Prostate gland (tissue), 2 donors: ENCODE measurements around the gene GRHL1. TPM values are rescaled to one million over a fixed set of nuclear protein-coding genes. Genes with fewer than 3 reads are reported as not detected.

Experiments used
- DNase-seq: peaks from one replicate; pipeline ENCODE4 v3.0.0-alpha.2; 2019; ENCODE audit warnings: low spot score
- H3K27ac ChIP-seq, 2 donors: fragments of 200-600 bp; sonication (generic); 2 replicates each; pipeline ENCODE4 v1.5.1; 2017 to 2019
- H3K27me3 ChIP-seq: fragments of 200-600 bp; sonication (generic); replicated peaks from 2 replicates; pipeline ENCODE4 v1.5.1; 2019; ENCODE audit not compliant: insufficient read depth
- H3K36me3 ChIP-seq, 2 donors: fragments of 200-600 bp; sonication (generic); 1 replicate in 1 of 2; 2 replicates in 1 of 2; pipeline versions ENCODE4 v1.5.1 to v1.8.1; 2017 to 2019
- H3K4me1 ChIP-seq: fragments of 200-600 bp; sonication (generic); replicated peaks from 2 replicates; pipeline ENCODE4 v1.5.1; 2019
- H3K4me3 ChIP-seq, 2 donors: fragments of 200-600 bp; sonication (generic); 2 replicates each; pipeline ENCODE4 v1.5.1; 2017 to 2019
- H3K9me3 ChIP-seq: fragments of 200-600 bp; sonication (generic); 2 replicates; pipeline ENCODE4 v1.5.1; 2017
- POLR2A ChIP-seq: fragments of 450-650 bp; IDR thresholded peaks from one replicate; pipeline ENCODE4 v1.6.1; 2016; ENCODE audit warnings: antibody characterized with exemption, mild to moderate bottlenecking
- POLR2AphosphoS5 ChIP-seq: sonication (generic); formaldehyde crosslinking; IDR thresholded peaks from one replicate; pipeline ENCODE4 v1.6.1; 2017; ENCODE audit warnings: antibody characterized with exemption
- WGBS: methylation state at CpG from one replicate; pipeline ENCODE4 v1.1.5; 2018; 5-methylcytosine and 5-hydroxymethylcytosine counted together
- intact Hi-C: fragments of 100-400 bp; cut with DNase I; formaldehyde crosslinking; loops from one replicate; pipeline ENCODE4 v1.14.2; 2022
- total RNA-seq, 2 donors: library from RNA; depleted of rRNA; stranded (reverse); fragments of >200 nt; gene quantifications; one replicate each; pipeline ENCODE4 v1.1.0, GENCODE V29; 2016
- TF ChIP-seq, protein P1 (sequence below), 4 experiments: fragments of 200-600 bp in 2 of 4; fragments of 450-650 bp in 2 of 4; sonication (generic) in 2 of 4; IDR thresholded peaks; 1 replicate in 3 of 4; 2 replicates in 1 of 4; pipeline ENCODE4 v1.5.1; 2016 to 2019; ENCODE audit warnings: antibody characterized with exemption in 4 of 4, mild to moderate bottlenecking in 2 of 4, moderate library complexity in 2 of 4

Gene GRHL1
- total RNA-seq, 2 donors from 2014 or later = 25.7 to 31.8 TPM

DNA sequence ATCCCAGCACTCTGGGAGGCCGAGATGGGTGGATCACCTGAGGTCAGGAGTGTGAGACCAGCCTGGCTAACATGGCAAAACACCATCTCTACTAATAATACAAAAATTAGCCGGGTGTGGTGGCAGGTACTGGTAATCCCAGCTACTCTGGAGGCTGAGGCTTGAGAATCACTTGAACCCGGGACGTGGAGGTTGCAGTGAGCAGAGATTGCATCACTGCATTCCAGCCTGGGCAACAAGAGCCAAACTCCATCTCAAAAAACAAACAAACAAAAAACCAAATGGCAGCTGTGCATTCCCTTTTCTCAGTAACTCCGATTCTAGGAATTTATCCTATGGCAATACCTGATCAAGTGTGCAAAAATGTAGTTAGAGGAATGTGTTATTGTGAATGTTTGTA lies 4.7 kb upstream of the GRHL1 start:
- intact Hi-C loops = no loop called here
- peaks cover 4% of the 10 kb centered on the region for H3K4me1 ChIP-seq
- no peaks in the 10 kb centered on the region for H3K27me3 ChIP-seq
- no peak overlapping the region for H3K27ac ChIP-seq
- no peak overlapping the region for H3K4me3 ChIP-seq
- H3K9me3 ChIP-seq = no peaks in the 10 kb centered on the region
- 73% methylated on average over 5 of the region's 5 CpGs for WGBS
- H3K36me3 ChIP-seq = no peaks in the 10 kb centered on the region
- TF ChIP-seq, protein P1, sequence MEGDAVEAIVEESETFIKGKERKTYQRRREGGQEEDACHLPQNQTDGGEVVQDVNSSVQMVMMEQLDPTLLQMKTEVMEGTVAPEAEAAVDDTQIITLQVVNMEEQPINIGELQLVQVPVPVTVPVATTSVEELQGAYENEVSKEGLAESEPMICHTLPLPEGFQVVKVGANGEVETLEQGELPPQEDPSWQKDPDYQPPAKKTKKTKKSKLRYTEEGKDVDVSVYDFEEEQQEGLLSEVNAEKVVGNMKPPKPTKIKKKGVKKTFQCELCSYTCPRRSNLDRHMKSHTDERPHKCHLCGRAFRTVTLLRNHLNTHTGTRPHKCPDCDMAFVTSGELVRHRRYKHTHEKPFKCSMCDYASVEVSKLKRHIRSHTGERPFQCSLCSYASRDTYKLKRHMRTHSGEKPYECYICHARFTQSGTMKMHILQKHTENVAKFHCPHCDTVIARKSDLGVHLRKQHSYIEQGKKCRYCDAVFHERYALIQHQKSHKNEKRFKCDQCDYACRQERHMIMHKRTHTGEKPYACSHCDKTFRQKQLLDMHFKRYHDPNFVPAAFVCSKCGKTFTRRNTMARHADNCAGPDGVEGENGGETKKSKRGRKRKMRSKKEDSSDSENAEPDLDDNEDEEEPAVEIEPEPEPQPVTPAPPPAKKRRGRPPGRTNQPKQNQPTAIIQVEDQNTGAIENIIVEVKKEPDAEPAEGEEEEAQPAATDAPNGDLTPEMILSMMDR (IDR thresholded peaks at IDR 0.05) = no peak
- no peak for TF ChIP-seq POLR2AphosphoS5
- no peak for TF ChIP-seq POLR2A
- no peak for DNase-seq

DNA sequence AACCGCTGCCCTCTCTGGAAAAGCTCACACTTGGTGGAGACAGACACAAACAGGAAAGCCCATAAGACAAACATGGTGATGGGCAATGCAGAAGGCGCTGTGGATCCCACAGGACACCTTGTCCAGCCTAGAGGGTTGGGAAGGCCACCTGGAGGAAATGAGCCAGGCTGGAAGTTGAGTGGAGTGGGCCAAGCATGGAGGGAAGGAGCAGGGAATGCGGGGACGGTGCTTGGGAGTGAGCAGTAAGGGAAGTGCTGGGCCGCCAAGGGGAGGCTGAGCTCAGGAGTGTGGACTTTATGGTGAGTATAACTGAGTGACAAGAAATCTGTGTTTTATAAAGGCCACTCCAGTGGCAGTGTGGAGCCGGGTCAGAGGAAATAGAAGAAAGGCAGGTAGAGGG lies 2.8 kb upstream of the GRHL1 start:
- TF ChIP-seq, protein P1 (IDR thresholded peaks at IDR 0.05) = no peak
- TF ChIP-seq POLR2A (no peak), POLR2AphosphoS5 (no peak)
- H3K9me3 ChIP-seq = no peaks in the 10 kb centered on the region
- H3K27ac ChIP-seq = no peak overlapping the region
- intact Hi-C loops = no loop called here
- peaks cover 4% of the 10 kb centered on the region for H3K4me1 ChIP-seq
- 95% methylated on average over 5 of the region's 6 CpGs for WGBS
- no peaks in the 10 kb centered on the region for H3K36me3 ChIP-seq
- no peaks in the 10 kb centered on the region for H3K27me3 ChIP-seq
- no peak for DNase-seq
- no peak overlapping the region for H3K4me3 ChIP-seq

DNA sequence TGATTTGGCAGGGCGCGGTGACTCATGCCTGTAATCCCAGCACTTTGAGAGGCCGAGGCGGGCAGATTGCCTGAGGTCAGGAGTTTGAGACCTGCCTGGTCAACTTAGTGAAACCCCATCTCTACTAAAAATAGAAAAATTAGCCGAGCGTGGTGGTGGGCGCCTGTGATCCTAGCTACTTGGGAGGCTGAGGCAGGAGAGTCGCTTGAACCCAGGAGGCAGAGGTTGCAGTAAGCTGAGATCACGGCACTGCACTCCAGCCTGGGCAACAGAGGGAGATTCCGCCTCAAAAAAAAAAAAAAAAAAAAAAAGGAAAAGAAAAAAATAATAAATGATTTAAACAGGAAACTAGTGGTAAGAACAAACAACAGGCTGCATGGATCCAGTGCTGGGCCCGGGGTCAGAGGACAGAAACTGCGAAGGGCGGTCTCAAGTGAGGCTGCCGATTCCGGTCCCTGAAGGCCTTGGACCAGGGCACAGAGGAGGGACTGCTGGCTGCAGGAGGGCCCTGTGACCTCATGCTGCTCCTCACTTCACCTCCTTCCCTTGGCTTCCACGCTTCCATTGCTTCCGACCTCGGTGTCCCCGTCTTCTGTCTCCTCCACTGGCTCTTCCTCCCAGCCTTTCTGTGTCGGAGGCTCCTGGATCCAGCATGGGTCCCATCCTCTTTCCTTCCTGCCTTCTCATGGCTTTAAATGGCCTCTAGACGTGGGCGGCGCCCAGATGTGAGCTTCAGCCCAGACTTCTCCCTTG lies 2.1 kb upstream of the GRHL1 start:
- Histone ChIP-seq H3K27me3 (no peaks in the 10 kb centered on the region), H3K27ac (no peak overlapping the region), H3K4me1 (peaks cover under 1% of the 10 kb centered on the region), H3K4me3 (no peak overlapping the region), H3K36me3 (no peaks in the 10 kb centered on the region), H3K9me3 (no peaks in the 10 kb centered on the region)
- intact Hi-C loops = no loop called here
- TF ChIP-seq POLR2AphosphoS5 = no peak
- TF ChIP-seq, protein P1 (IDR thresholded peaks at IDR 0.05) = no peak
- TF ChIP-seq POLR2A = no peak
- no peak for DNase-seq
- WGBS = 91% methylated on average over 23 of the region's 23 CpGs

DNA sequence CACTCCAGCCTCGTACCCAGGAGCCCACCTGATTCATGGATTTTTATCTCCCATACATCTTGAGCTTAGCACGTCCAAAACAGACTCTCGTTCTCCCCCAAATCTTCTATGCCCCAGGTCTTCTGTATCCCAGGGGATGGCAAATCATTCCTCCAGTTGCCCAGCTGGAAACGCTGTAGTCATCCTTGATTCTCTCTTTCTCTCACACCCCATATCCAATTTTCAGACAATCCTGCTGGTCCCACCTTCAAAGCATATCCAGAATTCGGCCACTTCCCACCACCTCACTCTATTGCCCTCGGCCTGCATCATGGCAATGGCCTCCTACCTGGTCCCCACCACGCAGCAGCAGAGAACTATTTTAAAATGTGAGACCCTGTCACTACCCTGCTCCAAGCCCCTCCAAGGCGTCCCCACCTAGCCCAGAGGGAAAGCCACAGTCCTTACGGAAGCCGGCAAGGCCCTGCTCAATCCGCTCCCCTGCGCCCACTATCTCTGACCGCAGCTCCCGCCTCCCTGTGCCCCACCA lies 1.4 kb upstream of the GRHL1 start:
- WGBS = 93% methylated on average over 14 of the region's 14 CpGs
- Histone ChIP-seq H3K36me3 (no peaks in the 10 kb centered on the region), H3K27me3 (no peaks in the 10 kb centered on the region), H3K27ac (peak overlapping the region; percentile 86 to 96), H3K9me3 (no peaks in the 10 kb centered on the region), H3K4me1 (no peaks in the 10 kb centered on the region), H3K4me3 (no peak overlapping the region)
- TF ChIP-seq POLR2AphosphoS5 = no peak
- TF ChIP-seq, protein P1 (IDR thresholded peaks at IDR 0.05) = no peak
- TF ChIP-seq POLR2A = no peak
- intact Hi-C loops = no loop called here
- DNase-seq = no peak
